CD4-positive, alpha-beta memory T cell (primary cell): ENCODE measurements around the gene LUM. TPM values are rescaled to one million over a fixed set of nuclear protein-coding genes. Genes with fewer than 3 reads are reported as not detected.

Experiments used
- CTCF ChIA-PET: fragments of 350-600 bp; sonication (Branson Sonifier 250); formaldehyde crosslinking; loops from one replicate; lab custom pipeline; 2021; ENCODE audit warnings: inconsistent platforms; ENCODE audit not compliant: partially characterized antibody; lab: Charles Lee
- POLR2A ChIA-PET: fragments of 350-600 bp; sonication (Branson Sonifier 250); formaldehyde crosslinking; loops from one replicate; lab custom pipeline; 2021; ENCODE audit not compliant: partially characterized antibody; lab: Charles Lee
- DNase-seq, 5 donors: peaks; one replicate each; pipeline versions ENCODE4 v3.0.0 to v3.0.0-alpha.2; 2020 to 2022; ENCODE audit warnings: mixed read lengths in 1 of 5
- H3K27ac ChIP-seq: one replicate; pipeline ENCODE4 v1.7.0; 2013; ENCODE audit warnings: low read depth, low read length
- H3K27me3 ChIP-seq: 2 replicates; pipeline ENCODE4 v1.7.0; 2013; ENCODE audit warnings: mild to moderate bottlenecking, low read length, moderate library complexity; ENCODE audit not compliant: insufficient read depth
- H3K36me3 ChIP-seq: 2 replicates; pipeline ENCODE4 v1.7.0; 2013; ENCODE audit warnings: mild to moderate bottlenecking, low read length, moderate library complexity; ENCODE audit not compliant: insufficient read depth
- H3K4me1 ChIP-seq: 2 replicates; pipeline ENCODE4 v1.7.0; 2013; ENCODE audit warnings: mild to moderate bottlenecking, low read length, moderate library complexity; ENCODE audit not compliant: insufficient read depth
- H3K4me3 ChIP-seq, 2 donors: one replicate each; pipeline ENCODE4 v1.7.0; 2013; ENCODE audit warnings: low read length in 2 of 2, mild to moderate bottlenecking in 1 of 2
- H3K9me3 ChIP-seq, 2 donors: one replicate each; pipeline ENCODE4 v1.7.0; 2013; ENCODE audit warnings: low read length in 2 of 2, control low read depth in 1 of 2; ENCODE audit not compliant: control insufficient read depth in 1 of 2
- H3K27ac Mint-ChIP-seq, 7 donors: one replicate each; pipeline ENCODE4 v1.8.0; 2020 to 2021; ENCODE audit warnings: mixed read lengths in 7 of 7, mild to moderate bottlenecking in 6 of 7, inconsistent platforms in 3 of 7, moderate library complexity in 3 of 7
- H3K27me3 Mint-ChIP-seq, 2 donors: one replicate each; pipeline ENCODE4 v1.8.0; 2020 to 2021; ENCODE audit warnings: mixed read lengths in 2 of 2
- H3K36me3 Mint-ChIP-seq, 2 donors: one replicate each; pipeline ENCODE4 v1.8.0; 2020 to 2021; ENCODE audit warnings: mixed read lengths in 2 of 2, inconsistent platforms in 1 of 2, mild to moderate bottlenecking in 1 of 2
- H3K4me1 Mint-ChIP-seq, 4 donors: one replicate each; pipeline ENCODE4 v1.8.0; 2020 to 2021; ENCODE audit warnings: mixed read lengths in 4 of 4, mild to moderate bottlenecking in 1 of 4
- H3K4me3 Mint-ChIP-seq, 8 donors: one replicate each; pipeline ENCODE4 v1.8.0; 2020 to 2021; ENCODE audit warnings: mixed read lengths in 8 of 8, mild to moderate bottlenecking in 7 of 8, moderate library complexity in 6 of 8, inconsistent platforms in 3 of 8
- H3K9me3 Mint-ChIP-seq, 8 donors: one replicate each; pipeline ENCODE4 v1.8.0; 2020 to 2021; ENCODE audit warnings: mixed read lengths in 8 of 8, mild to moderate bottlenecking in 5 of 8, inconsistent platforms in 3 of 8, moderate library complexity in 1 of 8
- intact Hi-C: fragments of 100-400 bp; cut with micrococcal nuclease; formaldehyde crosslinking; loops from one replicate; pipeline ENCODE4 v1.15.1; 2023
- polyA plus RNA-seq, 2 donors: library from polyadenylated mRNA; unstranded; fragments of 300-500 nt; fragmentation: Illumina TruSeq; gene quantifications; one replicate each; pipeline ENCODE4 v1.2.3, GENCODE V29; 2021
- total RNA-seq, 2 experiments: library from RNA; stranded (reverse); gene quantifications; one replicate each; pipeline ENCODE4 v1.2.3, GENCODE V29; 2021

Gene LUM
- total and polyA plus RNA-seq, 4 experiments from 2014 or later = not detected

- POLR2A ChIA-PET = no interaction called here
- no peaks in the 10 kb centered on the region for H3K4me1 ChIP-seq
Observed at GRCh38 chr12:91126516-91126915, 15.2 kb upstream of the LUM start.

GRCh38 chr12:91123236-91123916, 12.1 kb upstream of the LUM start:
- no peak overlapping the region for H3K4me3 Mint-ChIP-seq
- no peaks in the 10 kb centered on the region for H3K27me3 Mint-ChIP-seq
- H3K27ac Mint-ChIP-seq = no peak overlapping the region
- no peaks in the 10 kb centered on the region for H3K4me1 Mint-ChIP-seq
- intact Hi-C loops = no loop called here
- H3K27me3 ChIP-seq = no peaks in the 10 kb centered on the region
- H3K4me1 ChIP-seq = no peaks in the 10 kb centered on the region
- H3K9me3 ChIP-seq = no peaks in the 10 kb centered on the region
- no peak overlapping the region for H3K27ac ChIP-seq
- CTCF ChIA-PET = interaction anchor here (0.7 kb wide), 1 partner anchor 12 kb away, joined by 3 read pairs; the partner anchor contains the start of gene LUM
- H3K4me3 ChIP-seq = no peak overlapping the region
- DNase-seq = no peak
- H3K9me3 Mint-ChIP-seq = peaks cover 0 to 3% (median 0%) of the 10 kb centered on the region in 8 donors
- no peaks in the 10 kb centered on the region for H3K36me3 Mint-ChIP-seq
- no peaks in the 10 kb centered on the region for H3K36me3 ChIP-seq
- POLR2A ChIA-PET = no interaction called here

More at GRCh38 chr12:91126516-91126915, 15.2 kb upstream of the LUM start:
- Histone ChIP-seq H3K9me3 (no peaks in the 10 kb centered on the region), H3K27ac (no peak overlapping the region), H3K36me3 (no peaks in the 10 kb centered on the region), H3K27me3 (no peaks in the 10 kb centered on the region), H3K4me3 (no peak overlapping the region)
- Mint-ChIP-seq H3K27me3 (no peaks in the 10 kb centered on the region), H3K9me3 (peaks cover 0 to 4% (median 0%) of the 10 kb centered on the region in 8 donors), H3K4me3 (no peak overlapping the region), H3K4me1 (no peaks in the 10 kb centered on the region), H3K27ac (no peak overlapping the region), H3K36me3 (no peaks in the 10 kb centered on the region)
- CTCF ChIA-PET = no interaction called here
- intact Hi-C loops = no loop called here
- DNase-seq = no peak

DNA sequence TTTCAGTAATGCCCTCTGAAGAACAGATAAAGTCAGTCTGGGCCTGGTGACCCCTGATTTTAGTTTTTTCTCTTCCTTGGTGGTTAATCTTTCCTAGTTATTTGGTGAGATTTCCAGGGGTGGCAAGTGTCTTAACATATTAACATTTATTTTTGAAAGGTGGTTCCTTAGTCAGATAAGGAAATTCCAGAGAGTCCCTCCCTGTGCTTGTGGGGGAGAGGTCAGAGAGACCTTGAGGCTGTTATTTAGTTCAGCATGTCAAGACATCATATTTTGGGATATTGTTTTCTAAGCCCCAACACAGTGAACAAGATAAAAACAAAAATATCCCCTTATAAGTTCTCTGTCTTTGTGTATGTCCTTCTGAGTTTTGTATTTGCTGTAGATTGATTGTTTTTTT, 9.5 kb upstream of the LUM start:
- H3K4me3 Mint-ChIP-seq = no peak overlapping the region
- H3K36me3 Mint-ChIP-seq = no peaks in the 10 kb centered on the region
- H3K27ac ChIP-seq = no peak overlapping the region
- H3K27me3 ChIP-seq = no peaks in the 10 kb centered on the region
- no peaks in the 10 kb centered on the region for H3K4me1 ChIP-seq
- no peaks in the 10 kb centered on the region for H3K36me3 ChIP-seq
- H3K4me1 Mint-ChIP-seq = no peaks in the 10 kb centered on the region
- intact Hi-C loops = no loop called here
- ChIA-PET CTCF (no interaction called here), POLR2A (no interaction called here)
- H3K9me3 Mint-ChIP-seq = no peaks in the 10 kb centered on the region
- no peak overlapping the region for H3K27ac Mint-ChIP-seq
- no peaks in the 10 kb centered on the region for H3K27me3 Mint-ChIP-seq
- DNase-seq = no peak
- H3K9me3 ChIP-seq = no peaks in the 10 kb centered on the region
- H3K4me3 ChIP-seq = no peak overlapping the region

DNA sequence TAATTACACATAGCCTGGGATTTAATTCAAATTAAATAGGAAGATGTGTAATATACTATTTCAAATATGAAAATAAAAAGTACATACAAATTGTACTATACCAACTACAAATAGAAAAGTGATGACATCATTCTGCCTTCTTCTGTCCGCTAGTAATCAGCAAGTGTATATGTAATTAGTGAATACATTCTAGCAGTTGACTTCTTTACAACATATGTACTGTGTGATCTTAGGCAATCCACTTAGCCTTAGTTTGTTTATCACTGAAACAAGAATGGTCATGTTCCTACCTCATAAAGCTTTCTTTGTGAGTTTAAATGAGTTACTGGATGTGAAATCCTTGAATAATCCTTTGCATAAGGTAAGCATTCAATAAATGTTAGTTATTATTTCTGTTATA, 7.8 kb upstream of the LUM start:
- Histone ChIP-seq H3K27me3 (no peaks in the 10 kb centered on the region), H3K4me3 (no peak overlapping the region), H3K9me3 (no peaks in the 10 kb centered on the region), H3K36me3 (no peaks in the 10 kb centered on the region), H3K4me1 (no peaks in the 10 kb centered on the region), H3K27ac (no peak overlapping the region)
- intact Hi-C loops = no loop called here
- no peak overlapping the region for H3K27ac Mint-ChIP-seq
- H3K27me3 Mint-ChIP-seq = no peaks in the 10 kb centered on the region
- no peaks in the 10 kb centered on the region for H3K4me1 Mint-ChIP-seq
- no peaks in the 10 kb centered on the region for H3K9me3 Mint-ChIP-seq
- H3K4me3 Mint-ChIP-seq = no peak overlapping the region
- ChIA-PET CTCF (no interaction called here), POLR2A (no interaction called here)
- DNase-seq = no peak
- no peaks in the 10 kb centered on the region for H3K36me3 Mint-ChIP-seq

GRCh38 chr12:91113621-91114020, 2.3 kb upstream of the LUM start:
- intact Hi-C loops = no loop called here
- CTCF ChIA-PET = no interaction called here
- Histone ChIP-seq H3K4me1 (no peaks in the 10 kb centered on the region), H3K27me3 (no peaks in the 10 kb centered on the region), H3K9me3 (no peaks in the 10 kb centered on the region), H3K4me3 (no peak overlapping the region), H3K36me3 (no peaks in the 10 kb centered on the region), H3K27ac (no peak overlapping the region)
- DNase-seq = no peak
- no peaks in the 10 kb centered on the region for H3K27me3 Mint-ChIP-seq
- no peak overlapping the region for H3K27ac Mint-ChIP-seq
- POLR2A ChIA-PET = no interaction called here
- H3K4me3 Mint-ChIP-seq = no peak overlapping the region
- H3K9me3 Mint-ChIP-seq = no peaks in the 10 kb centered on the region
- no peaks in the 10 kb centered on the region for H3K36me3 Mint-ChIP-seq
- H3K4me1 Mint-ChIP-seq = no peaks in the 10 kb centered on the region

DNA sequence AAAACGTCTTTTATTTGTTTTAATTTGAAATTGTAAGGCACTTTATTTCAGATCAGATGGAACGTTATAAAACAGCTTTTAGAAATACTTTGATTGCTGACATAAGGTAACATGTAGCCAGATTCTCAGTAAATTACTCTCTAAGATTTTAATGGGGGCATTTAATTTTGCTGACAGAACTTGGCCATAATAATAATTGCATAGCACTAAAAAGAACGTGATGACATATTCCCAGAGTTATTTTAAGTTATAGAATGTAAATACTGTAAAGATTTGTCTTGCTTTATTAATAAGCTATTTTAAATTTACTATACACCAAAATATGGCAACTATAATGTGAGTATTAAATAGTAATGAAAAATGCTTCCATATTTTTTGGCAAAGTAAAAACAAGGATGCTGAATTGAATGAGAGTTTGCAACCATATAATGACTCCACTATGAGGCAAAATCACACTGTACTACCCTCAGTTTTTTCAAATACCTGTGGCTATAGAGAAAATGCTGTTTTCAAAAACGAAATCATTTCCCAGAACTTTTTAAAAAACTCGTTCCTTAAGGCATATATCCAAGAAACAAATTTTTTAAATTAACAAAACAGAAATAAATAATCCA, 876 bp downstream of the LUM start:
- Mint-ChIP-seq H3K36me3 (no peaks in the 10 kb centered on the region), H3K9me3 (peaks cover 0 to 3% (median 0%) of the 10 kb centered on the region in 8 donors), H3K4me3 (no peak overlapping the region), H3K4me1 (no peaks in the 10 kb centered on the region), H3K27me3 (no peaks in the 10 kb centered on the region), H3K27ac (no peak overlapping the region)
- no peaks in the 10 kb centered on the region for H3K9me3 ChIP-seq
- no peak overlapping the region for H3K27ac ChIP-seq
- H3K27me3 ChIP-seq = no peaks in the 10 kb centered on the region
- H3K36me3 ChIP-seq = no peaks in the 10 kb centered on the region
- ChIA-PET POLR2A (no interaction called here), CTCF (no interaction called here)
- H3K4me3 ChIP-seq = no peak overlapping the region
- no peaks in the 10 kb centered on the region for H3K4me1 ChIP-seq
- no peak for DNase-seq
- intact Hi-C loops = no loop called here

GRCh38 chr12:91109581-91110310, 1.5 kb downstream of the LUM start:
- intact Hi-C loops = no loop called here
- POLR2A ChIA-PET = no interaction called here
- H3K27me3 ChIP-seq = no peaks in the 10 kb centered on the region
- no peak overlapping the region for H3K4me3 ChIP-seq
- no peaks in the 10 kb centered on the region for H3K9me3 ChIP-seq
- H3K27ac ChIP-seq = no peak overlapping the region
- Mint-ChIP-seq H3K9me3 (peaks cover 0 to 3% (median 0%) of the 10 kb centered on the region in 8 donors), H3K4me3 (no peak overlapping the region), H3K27ac (no peak overlapping the region), H3K4me1 (no peaks in the 10 kb centered on the region), H3K36me3 (no peaks in the 10 kb centered on the region), H3K27me3 (no peaks in the 10 kb centered on the region)
- CTCF ChIA-PET = no interaction called here
- no peaks in the 10 kb centered on the region for H3K36me3 ChIP-seq
- H3K4me1 ChIP-seq = no peaks in the 10 kb centered on the region
- DNase-seq = no peak
